HepG2 (cell line): ENCODE data around the gene AKTIP. TPM values are rescaled to one million over a fixed set of nuclear protein-coding genes. Genes with fewer than 3 reads are reported as not detected.

Experiments
- ATAC-seq: fragments of 200-7000 bp; cut with Tn5 transposase; 3 replicates; pipeline ENCODE4 v1.9.1; 2020; ENCODE audit warnings: mild to moderate bottlenecking, moderate library complexity
- BruUV-seq: library from RNA; stranded (reverse); fragments of 400-500 nt; replicated peaks from 2 replicates; lab custom pipeline; 2021; lab: Mats Ljungman, UMichigan
- CTCF ChIA-PET: fragments of 300-600 bp; formaldehyde crosslinking; extraction: SDS; loops from one replicate; lab custom pipeline; 2021; ENCODE audit warnings: low total read pairs, inconsistent platforms, low intra/inter-chr PET ratio; lab: Yijun Ruan, JAX
- POLR2A ChIA-PET: fragments of 350-600 bp; sonication (Branson Sonifier 250); formaldehyde crosslinking; loops from one replicate; lab custom pipeline; 2020; ENCODE audit warnings: antibody characterized with exemption, inconsistent platforms; lab: Yijun Ruan, JAX
- DNase-seq: peaks from one replicate; pipeline ENCODE4 v3.0.0-alpha.2; 2015; ENCODE audit warnings: low spot score
- FAIRE-seq: peaks from 3 replicates; lab custom pipeline; 2011; peaks lifted over from hg19 to GRCh38; lab: Jason Lieb, UNC
- H2AFZ ChIP-seq: one replicate; pipeline ENCODE4 v1.6.1; 2011; ENCODE audit warnings: low read length, inconsistent platforms
- H3K27ac ChIP-seq: fragments of 300-600 bp; 3 replicates; pipeline ENCODE4 v1.8.0; 2011; ENCODE audit warnings: mixed run types, mild to moderate bottlenecking, mixed read lengths, low read length, inconsistent platforms; ENCODE audit not compliant: insufficient read depth; ENCODE audit errors: extremely low read length
- H3K27me3 ChIP-seq, 2 experiments: fragments of 200-600 bp in 1 of 2; 2 replicates in 1 of 2; 3 replicates in 1 of 2; pipeline versions ENCODE4 v1.6.0 to v1.8.0; 2011; ENCODE audit warnings: low read length in 2 of 2, mild to moderate bottlenecking in 2 of 2, moderate library complexity in 2 of 2, inconsistent platforms in 1 of 2; ENCODE audit not compliant: insufficient read depth in 2 of 2, control insufficient read depth in 1 of 2
- H3K36me3 ChIP-seq, 2 experiments: fragments of 200-600 bp in 1 of 2; replicated peaks in 1 of 2; 2 replicates in 1 of 2; 3 replicates in 1 of 2; pipeline versions ENCODE4 v1.5.1 to v1.8.0; 2011; ENCODE audit warnings: low read length in 2 of 2, inconsistent platforms in 1 of 2; ENCODE audit not compliant: insufficient read depth in 2 of 2, control insufficient read depth in 1 of 2
- H3K4me1 ChIP-seq: 2 replicates; pipeline ENCODE4 v1.5.1; 2012; ENCODE audit warnings: low read length, inconsistent platforms; ENCODE audit not compliant: insufficient read depth
- H3K4me2 ChIP-seq: 2 replicates; pipeline ENCODE4 v1.6.0; 2011; ENCODE audit warnings: low read depth, low read length, inconsistent platforms
- H3K4me3 ChIP-seq, 3 experiments: fragments of 200-600 bp in 1 of 3; sonication (generic), shearing (Covaris generic) in 1 of 3; replicated peaks in 1 of 3; 2 replicates each; pipeline ENCODE4 v1.5.1; 2011 to 2016; ENCODE audit warnings: low read length in 3 of 3, inconsistent platforms in 2 of 3, low read depth in 2 of 3, mild to moderate bottlenecking in 2 of 3, control low read depth in 1 of 3, mixed read lengths in 1 of 3; ENCODE audit not compliant: insufficient read depth in 1 of 3
- H3K79me2 ChIP-seq: one replicate; pipeline ENCODE4 v1.6.1; 2011; ENCODE audit warnings: low read length, inconsistent platforms; ENCODE audit not compliant: insufficient read depth
- H3K9ac ChIP-seq: 2 replicates; pipeline ENCODE4 v1.6.0; 2011; ENCODE audit warnings: mild to moderate bottlenecking, low read depth, low read length, inconsistent platforms; ENCODE audit not compliant: insufficient read depth
- H3K9me3 ChIP-seq: 2 replicates; pipeline ENCODE4 v1.5.1; 2012; ENCODE audit warnings: mild to moderate bottlenecking, low read length
- H4K20me1 ChIP-seq: 2 replicates; pipeline ENCODE4 v1.6.0; 2011; ENCODE audit warnings: inconsistent platforms, mild to moderate bottlenecking, low read length, moderate library complexity; ENCODE audit not compliant: insufficient read depth
- ATF6 ChIP-seq: sonication (generic); formaldehyde crosslinking; conservative IDR thresholded peaks from 2 replicates; pipeline ENCODE4 v1.4.0; 2020; ENCODE audit warnings: missing genetic modification reagents
- NR3C1 ChIP-seq: sonication (generic); formaldehyde crosslinking; IDR thresholded peaks from 2 replicates; pipeline ENCODE4 v1.4.0; 2020; ENCODE audit warnings: missing genetic modification reagents
- ZNF646 ChIP-seq: sonication (generic); formaldehyde crosslinking; IDR thresholded peaks from 2 replicates; pipeline ENCODE4 v1.9.0; 2021; ENCODE audit warnings: mild to moderate bottlenecking, missing genetic modification reagents
- WGBS: methylation state at CpG from one replicate; pipeline ENCODE4 v1.1.6; 2017; ENCODE audit warnings: low lambda C conversion rate; 5-methylcytosine and 5-hydroxymethylcytosine counted together
- in situ Hi-C: cut with HindIII; loops from 2 replicates; pipeline ENCODE4 v1.10.0; 2017; ENCODE audit warnings: low pct_unique_long_range_greater_than_20kb; ENCODE audit not compliant: extremely low pct_ligation_motif_present
- intact Hi-C: fragments of 100-400 bp; cut with micrococcal nuclease; formaldehyde crosslinking; loops from one replicate; pipeline ENCODE4 v1.10.0; 2022; ENCODE audit not compliant: unreplicated experiment
- polyA plus RNA-seq, 8 experiments: library from polyadenylated mRNA; depleted of rRNA in 3 of 8; stranded (reverse) in 7 of 8; unstranded in 1 of 8; fragments of >200 nt; fragmentation: Illumina TruSeq in 4 of 8; extraction: Trizol in 4 of 8; gene quantifications; 2 replicates each; pipeline versions ENCODE4 v1.2.1 to v1.2.3, GENCODE V29; 2011 to 2016; ENCODE audit warnings: low read depth in 4 of 8, missing spikeins in 1 of 8, mixed read lengths in 1 of 8; ENCODE audit not compliant: insufficient read depth in 1 of 8
- total RNA-seq, 5 experiments: library from RNA; depleted of rRNA; stranded (reverse); fragments of >200 nt; fragmentation: Illumina TruSeq; extraction: Trizol; gene quantifications; 2 replicates each; pipeline ENCODE4 v1.2.3, GENCODE V29; 2016; ENCODE audit warnings: low read depth in 1 of 5

Gene AKTIP
- total and polyA plus RNA-seq, 2 of the 13 experiments (the other 11 are each of a cell fraction or from before 2014, with no cell fraction given): 28.8 to 49.0 TPM

GRCh38 chr16:53480394-53480793 lies 22.6 kb downstream of the AKTIP start:
- no peaks in the 10 kb centered on the region for H3K4me1 ChIP-seq
- TF ChIP-seq NR3C1 (CRISPR knock-in tag) (no peak), ZNF646 (no peak), ATF6 (no peak)
- H3K27me3 ChIP-seq: no peaks in the 10 kb centered on the region
- CTCF ChIA-PET: no interaction called here
- H3K36me3 ChIP-seq: peaks cover 25 to 71% of the 10 kb centered on the region in 2 experiments
- 100% methylated on average over 1 of the region's 1 CpG for WGBS
- H3K9me3 ChIP-seq: no peaks in the 10 kb centered on the region; the same call in 1 of the 2 replicates
- intact Hi-C loops: no loop called here
- H3K4me2 ChIP-seq: no peak overlapping the region
- BruUV-seq: no TSS peak
- ATAC-seq: no peak
- H2AFZ ChIP-seq: no peak overlapping the region
- no peak for DNase-seq
- POLR2A ChIA-PET: no interaction called here
- no peaks in the 10 kb centered on the region for H3K79me2 ChIP-seq
- in situ Hi-C loops: no loop called here
- no peak overlapping the region for H3K4me3 ChIP-seq
- no peak overlapping the region for H3K27ac ChIP-seq
- H4K20me1 ChIP-seq: no peaks in the 10 kb centered on the region
- H3K9ac ChIP-seq: no peak overlapping the region
- FAIRE-seq: no peak
